ENCODE results near the gene AKAP3.

- no peak for TF ChIP-seq EP300 (IDR thresholded peaks at IDR 0.05)
- TF ChIP-seq POLR2AphosphoS5 (IDR thresholded peaks at IDR 0.05), result no peak
Measured at GRCh38 chr12:4681732-4682131, 32.9 kb upstream of the AKAP3 start.
